GM19397 (cell line): Measurements from ENCODE around the gene MERTK.
A peak's percentile ranks its signal among the peaks of the same experiment; 100 is the strongest.

ENCODE experiments used
- ATAC-seq: cut with Tn5 transposase; IDR thresholded peaks from one replicate; pipeline ENCODE4 v1.9.1; 2021; ENCODE audit warnings: mild to moderate bottlenecking, moderate library complexity; ENCODE audit not compliant: unreplicated experiment

Gene MERTK

GRCh38 chr2:111975819-111976218 is 77.4 kb downstream of the MERTK start:
- ATAC-seq = no peak

- no peak for ATAC-seq
Measured at GRCh38 chr2:111977240-111977639, 78.8 kb downstream of the MERTK start.

DNA sequence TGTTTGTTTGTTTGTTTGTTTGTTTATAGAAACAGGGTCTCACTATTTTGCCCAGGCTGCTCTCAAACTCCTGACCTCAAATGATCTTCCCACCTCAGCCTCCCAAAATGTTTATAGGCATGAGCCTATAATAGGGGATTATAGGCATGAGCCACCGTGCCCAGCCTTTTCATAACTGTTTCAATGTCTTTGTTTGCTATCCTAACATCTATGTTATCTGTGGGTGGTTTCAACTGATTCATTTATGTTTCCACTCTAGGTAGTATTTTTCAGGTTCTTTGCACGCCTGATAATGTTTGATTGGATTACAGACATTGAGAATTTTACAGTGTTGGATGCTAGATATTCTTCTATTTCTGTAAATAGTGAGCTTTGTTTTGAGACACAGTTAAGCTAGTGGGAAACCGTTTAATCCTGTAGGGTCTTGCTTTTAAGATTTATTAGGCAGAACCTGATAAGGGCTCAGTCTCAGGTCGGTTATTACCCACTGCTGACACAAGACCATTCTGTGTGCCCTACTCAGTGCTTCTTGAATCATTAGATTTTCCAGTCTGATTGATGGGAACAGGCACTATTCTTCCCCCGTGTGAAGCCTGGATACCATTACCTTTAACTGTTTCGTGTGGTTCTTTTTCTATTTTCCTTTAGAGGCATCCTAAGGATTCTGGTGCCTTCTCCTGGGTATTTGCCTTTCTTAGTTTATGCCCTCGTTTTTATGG is 80.2 kb downstream of the MERTK start:
- ATAC-seq = no peak

DNA sequence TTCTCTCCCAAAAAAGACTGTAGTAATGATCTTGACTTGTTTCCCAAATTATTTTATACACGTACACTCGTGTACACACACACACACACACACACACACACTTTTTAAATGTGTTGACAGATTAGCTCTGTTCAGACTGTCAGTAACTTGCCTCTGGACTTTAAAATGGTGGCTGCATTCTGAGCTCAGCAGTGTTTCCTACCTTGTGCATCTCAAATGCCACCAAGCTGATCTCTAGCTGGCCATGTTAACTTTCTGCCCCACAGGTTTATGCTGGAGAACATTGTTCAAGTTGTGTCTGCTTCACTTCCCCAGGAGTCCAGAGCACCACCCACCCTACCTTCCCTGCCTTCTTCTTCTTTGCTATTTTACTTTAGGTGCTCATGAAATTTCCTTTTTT is 83.3 kb downstream of the MERTK start:
- no peak for ATAC-seq

DNA sequence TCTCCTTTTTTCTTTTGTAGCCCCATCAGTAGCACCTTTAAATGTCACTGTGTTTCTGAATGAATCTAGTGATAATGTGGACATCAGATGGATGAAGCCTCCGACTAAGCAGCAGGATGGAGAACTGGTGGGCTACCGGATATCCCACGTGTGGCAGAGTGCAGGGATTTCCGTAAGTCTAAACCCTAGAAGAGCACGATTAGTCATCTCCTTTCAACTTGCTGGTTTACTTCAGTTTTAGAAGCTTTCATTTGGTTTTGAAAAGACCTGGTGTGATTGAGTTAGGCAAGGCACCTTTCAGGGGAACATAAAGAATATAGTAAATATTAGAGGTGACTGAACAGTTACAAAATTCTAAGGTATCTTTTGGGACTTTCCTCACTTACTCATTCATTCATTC is 84.4 kb downstream of the MERTK start:
- no peak for ATAC-seq

GRCh38 chr2:111983478-111984212 is 85.2 kb downstream of the MERTK start:
- no peak for ATAC-seq

DNA sequence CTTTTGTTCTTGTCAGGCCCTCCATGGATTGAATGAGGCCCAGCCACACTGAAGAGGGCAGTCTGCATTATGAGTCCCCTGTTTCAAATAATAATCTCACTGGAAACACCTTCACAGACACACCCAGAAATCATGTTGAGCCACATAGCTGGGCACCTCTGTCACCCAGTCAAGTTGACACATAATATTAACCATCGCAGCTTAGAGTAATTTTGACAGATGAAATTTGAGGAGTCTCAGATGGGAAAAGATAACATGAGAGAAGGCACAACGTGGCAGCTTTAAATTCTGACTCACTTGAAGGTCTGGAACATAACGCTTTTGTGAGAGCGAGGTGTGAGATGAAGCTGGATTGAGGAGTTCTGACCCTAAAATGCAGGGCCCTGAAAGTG is 85.8 kb downstream of the MERTK start:
- no peak for ATAC-seq

DNA sequence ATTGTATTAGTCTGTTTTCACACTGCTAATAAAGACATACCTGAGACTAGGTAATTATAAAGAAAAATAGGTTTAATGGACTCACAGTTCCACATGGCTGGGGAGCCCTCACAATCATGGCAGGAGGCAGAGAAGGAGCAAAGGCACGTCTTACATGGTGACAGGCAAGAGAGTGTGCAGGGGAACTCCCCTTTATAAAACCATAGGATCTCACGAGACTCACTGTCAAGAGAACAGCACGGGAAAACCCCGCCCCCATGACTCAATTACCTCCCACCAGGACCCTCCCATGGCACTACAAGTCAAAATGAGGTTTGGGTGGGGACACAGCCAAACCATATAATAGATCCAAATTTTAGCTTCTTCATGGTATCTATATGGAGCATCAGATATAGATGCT is 87.1 kb downstream of the MERTK start:
- ATAC-seq = no peak

GRCh38 chr2:111986116-111986900 is 87.9 kb downstream of the MERTK start:
- no peak for ATAC-seq

DNA sequence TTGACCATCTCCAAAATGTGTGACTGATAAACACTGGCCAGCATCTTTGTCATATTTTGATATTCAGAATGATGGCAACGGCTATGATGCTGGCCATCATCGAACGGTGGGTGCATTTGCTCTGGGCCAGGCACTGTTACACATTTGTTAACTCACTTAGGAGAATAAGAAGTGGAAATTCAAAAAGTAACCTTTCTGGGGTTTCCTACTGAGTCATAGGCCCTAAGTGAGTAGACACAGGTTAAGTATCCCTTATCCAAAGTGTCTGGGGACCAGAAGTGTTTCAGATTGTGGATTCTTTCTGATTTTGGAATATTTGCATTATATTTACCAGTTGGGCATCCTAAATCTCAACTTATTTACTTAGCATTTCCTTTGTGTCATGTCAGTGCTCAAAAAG is 92.0 kb downstream of the MERTK start:
- no peak for ATAC-seq

GRCh38 chr2:111990856-111991255 is 92.4 kb downstream of the MERTK start:
- no peak for ATAC-seq

DNA sequence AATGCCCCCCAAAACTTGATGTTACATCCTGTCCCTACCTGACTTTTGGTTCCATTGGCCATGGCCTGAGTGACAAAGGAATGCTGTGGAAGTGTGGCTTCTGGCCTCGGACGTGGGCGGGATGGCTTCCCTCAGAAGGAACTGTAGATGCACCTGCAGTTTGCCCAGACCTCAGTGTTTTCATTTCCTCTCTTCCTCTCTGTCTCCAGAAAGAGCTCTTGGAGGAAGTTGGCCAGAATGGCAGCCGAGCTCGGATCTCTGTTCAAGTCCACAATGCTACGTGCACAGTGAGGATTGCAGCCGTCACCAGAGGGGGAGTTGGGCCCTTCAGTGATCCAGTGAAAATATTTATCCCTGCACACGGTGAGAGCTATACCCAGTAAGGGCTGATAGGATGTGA is 95.6 kb downstream of the MERTK start:
- ATAC-seq = no peak

DNA sequence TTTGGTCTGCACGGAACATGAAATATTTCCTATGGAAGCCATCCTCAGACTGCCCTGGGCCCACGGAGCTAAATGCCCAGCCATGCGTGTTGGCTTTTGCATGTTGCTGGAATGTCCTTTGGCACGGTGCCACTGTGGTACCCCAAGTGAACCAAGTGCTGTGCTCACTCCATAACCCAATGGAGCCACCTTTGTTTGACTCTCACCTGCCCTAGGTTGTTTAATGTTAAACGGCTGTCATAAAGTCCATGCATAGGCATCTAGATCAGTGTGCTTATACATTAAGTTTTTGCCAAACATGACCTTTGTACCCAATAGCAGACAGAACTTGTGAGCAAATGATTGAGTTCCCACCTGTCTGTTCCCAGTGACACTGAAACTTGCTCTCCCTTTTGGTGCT is 96.7 kb downstream of the MERTK start:
- ATAC-seq = no peak

GRCh38 chr2:111999809-112000208 is 101.4 kb downstream of the MERTK start:
- no peak for ATAC-seq

DNA sequence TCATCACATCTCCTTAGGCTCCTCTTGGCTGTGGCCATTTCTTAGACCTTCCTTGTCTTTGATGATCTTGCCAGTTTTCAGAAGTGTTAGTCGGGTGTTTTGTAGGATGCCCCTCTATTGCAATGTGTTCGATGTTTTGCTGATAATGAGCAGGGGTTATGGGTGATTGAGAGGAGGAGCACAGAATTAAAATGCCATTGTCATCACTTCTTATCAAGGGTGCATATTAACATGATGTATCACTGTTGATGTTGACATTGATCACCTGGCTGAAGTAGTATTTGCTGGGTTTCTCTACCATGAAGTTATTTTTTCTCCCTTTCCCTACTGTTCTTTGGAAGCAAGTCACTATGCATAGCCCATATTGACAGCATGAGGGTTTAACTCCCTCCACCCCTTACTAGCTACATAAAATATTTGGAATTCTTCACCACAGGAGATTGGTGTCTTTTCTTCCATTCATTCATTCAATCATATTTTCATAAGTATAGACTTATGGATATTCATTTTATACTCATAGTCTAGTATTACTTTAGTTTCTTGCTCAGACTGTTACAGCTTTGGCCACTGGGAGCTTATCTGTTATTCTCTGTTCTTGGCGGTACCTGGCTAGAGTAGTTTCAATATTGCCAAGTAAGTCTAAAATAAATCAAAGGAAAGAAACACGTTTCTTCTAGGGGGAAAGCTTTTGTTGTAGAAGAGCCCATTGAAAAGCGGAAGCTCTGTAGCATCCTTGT is 102.2 kb downstream of the MERTK start:
- no peak for ATAC-seq

GRCh38 chr2:112001136-112001715 is 102.8 kb downstream of the MERTK start:
- peak; percentile 47 for ATAC-seq

- ATAC-seq = no peak
Measured at GRCh38 chr2:112001942-112002341, 103.5 kb downstream of the MERTK start.

- no peak for ATAC-seq
Measured at GRCh38 chr2:112003576-112004252, 105.3 kb downstream of the MERTK start.

- ATAC-seq = no peak
Measured at GRCh38 chr2:112004253-112004645, 105.8 kb downstream of the MERTK start.

GRCh38 chr2:112005406-112006075 is 107.1 kb downstream of the MERTK start:
- ATAC-seq = no peak
